ENCODE results near the gene PDS5A.
"Not testable (repeated sequence)": the region's sequence is repeated elsewhere in the genome, so short reads cannot be mapped to it uniquely, and the experiment has no call there.

The PDS5A gene, protein sequence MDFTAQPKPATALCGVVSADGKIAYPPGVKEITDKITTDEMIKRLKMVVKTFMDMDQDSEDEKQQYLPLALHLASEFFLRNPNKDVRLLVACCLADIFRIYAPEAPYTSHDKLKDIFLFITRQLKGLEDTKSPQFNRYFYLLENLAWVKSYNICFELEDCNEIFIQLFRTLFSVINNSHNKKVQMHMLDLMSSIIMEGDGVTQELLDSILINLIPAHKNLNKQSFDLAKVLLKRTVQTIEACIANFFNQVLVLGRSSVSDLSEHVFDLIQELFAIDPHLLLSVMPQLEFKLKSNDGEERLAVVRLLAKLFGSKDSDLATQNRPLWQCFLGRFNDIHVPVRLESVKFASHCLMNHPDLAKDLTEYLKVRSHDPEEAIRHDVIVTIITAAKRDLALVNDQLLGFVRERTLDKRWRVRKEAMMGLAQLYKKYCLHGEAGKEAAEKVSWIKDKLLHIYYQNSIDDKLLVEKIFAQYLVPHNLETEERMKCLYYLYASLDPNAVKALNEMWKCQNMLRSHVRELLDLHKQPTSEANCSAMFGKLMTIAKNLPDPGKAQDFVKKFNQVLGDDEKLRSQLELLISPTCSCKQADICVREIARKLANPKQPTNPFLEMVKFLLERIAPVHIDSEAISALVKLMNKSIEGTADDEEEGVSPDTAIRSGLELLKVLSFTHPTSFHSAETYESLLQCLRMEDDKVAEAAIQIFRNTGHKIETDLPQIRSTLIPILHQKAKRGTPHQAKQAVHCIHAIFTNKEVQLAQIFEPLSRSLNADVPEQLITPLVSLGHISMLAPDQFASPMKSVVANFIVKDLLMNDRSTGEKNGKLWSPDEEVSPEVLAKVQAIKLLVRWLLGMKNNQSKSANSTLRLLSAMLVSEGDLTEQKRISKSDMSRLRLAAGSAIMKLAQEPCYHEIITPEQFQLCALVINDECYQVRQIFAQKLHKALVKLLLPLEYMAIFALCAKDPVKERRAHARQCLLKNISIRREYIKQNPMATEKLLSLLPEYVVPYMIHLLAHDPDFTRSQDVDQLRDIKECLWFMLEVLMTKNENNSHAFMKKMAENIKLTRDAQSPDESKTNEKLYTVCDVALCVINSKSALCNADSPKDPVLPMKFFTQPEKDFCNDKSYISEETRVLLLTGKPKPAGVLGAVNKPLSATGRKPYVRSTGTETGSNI (N-terminal part only)

DNA sequence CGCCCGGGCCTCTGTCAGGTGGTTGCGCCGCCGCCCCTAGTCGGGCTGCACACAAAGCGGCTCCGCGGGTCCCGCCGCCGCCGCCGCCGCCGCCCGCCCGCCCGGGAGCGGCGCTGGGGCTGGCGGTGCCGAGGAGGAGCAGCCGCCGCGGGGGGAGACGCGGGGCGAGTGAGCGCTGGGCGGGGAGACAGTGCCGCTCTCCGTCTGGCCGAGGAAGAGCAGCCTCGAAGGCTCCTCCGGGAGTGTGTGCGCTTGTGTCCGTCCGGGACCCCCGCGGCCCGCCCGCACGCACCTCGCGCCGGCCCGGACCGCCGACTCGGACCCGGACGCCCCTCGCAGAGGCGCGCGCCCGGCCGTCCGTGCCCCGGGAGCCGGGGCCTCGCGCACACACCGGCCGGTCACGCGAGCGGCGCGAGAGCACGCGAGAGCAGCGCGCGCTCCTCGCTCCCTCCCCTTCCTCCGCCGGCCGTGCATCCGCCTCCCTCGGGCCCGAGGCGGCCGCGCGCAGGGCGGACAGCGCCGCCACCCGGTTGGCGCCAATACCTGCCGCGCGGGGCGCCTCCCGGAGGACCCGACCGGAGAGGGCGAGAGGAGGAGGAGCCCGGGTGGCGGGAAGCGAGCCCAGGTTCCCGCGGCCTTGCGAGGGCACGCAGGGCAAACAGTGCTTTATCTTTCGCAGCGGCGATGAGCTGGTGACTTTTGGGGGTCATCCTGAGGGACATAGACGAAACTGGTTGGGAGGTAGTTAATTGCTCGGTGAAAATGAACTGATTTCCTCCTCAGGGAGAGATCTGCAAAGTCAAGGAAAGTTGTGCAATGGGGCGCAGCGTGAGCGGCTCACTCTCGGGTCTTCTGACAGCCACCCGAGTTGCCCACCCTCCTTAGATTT, at the start of gene PDS5A:
TSS of gene PDS5A (minus strand) at position 423 of the 889 bp plus-strand sequence. CDS start 1,334 bp downstream, outside the sequence.
- H3K9ac ChIP-seq, result peak within 1 kb of the TSS; percentile 99
- 0 out of 2 replicates have a peak, but pooled peaks have one; percentile 58 for TF ChIP-seq Cebpa-rat (IDR thresholded peaks at IDR 0.05)
- H3K4me1 ChIP-seq, result peaks cover 31% of the 10 kb centered on the region
- peak within 1 kb of the TSS; percentile 85 for H3K4me2 ChIP-seq
- peaks cover 28% of the 10 kb centered on the region for H3K36me3 ChIP-seq
- peak within 1 kb of the TSS; percentile 99 for H3K4me3 ChIP-seq
- H3K27me3 ChIP-seq, result no peaks in the 10 kb centered on the region
- H3K27ac ChIP-seq, result peak within 1 kb of the TSS; percentile 98
- no peaks in the 10 kb centered on the region for H3K9me3 ChIP-seq
- peaks cover 43% of the 10 kb centered on the region for H4K20me1 ChIP-seq

DNA sequence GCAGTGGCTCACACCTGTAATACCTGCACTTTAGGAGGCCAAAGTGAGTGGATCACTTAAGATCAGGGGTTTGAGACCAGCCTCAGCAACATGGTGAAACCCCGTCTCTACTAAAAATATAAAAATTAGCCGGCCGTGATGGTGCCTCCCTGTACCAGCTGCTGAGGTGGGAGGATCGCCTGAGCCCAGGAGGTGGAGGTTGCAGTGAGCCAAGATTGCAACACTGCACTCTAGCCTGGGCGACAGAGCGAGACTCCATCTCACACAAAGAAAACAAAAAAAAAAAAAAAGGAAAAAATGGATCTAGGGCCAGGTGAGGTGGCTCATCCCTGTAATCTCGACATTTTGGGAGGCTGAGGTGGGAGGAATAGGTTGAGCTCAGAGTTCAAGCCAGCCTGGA, 46.3 kb upstream of the PDS5A start:
- not testable (repeated sequence) for H3K27ac ChIP-seq, H3K9ac ChIP-seq, H3K9me3 ChIP-seq, H3K4me1 ChIP-seq, H4K20me1 ChIP-seq, H3K4me2 ChIP-seq, H3K36me3 ChIP-seq, H3K27me3 ChIP-seq, H3K4me3 ChIP-seq

DNA sequence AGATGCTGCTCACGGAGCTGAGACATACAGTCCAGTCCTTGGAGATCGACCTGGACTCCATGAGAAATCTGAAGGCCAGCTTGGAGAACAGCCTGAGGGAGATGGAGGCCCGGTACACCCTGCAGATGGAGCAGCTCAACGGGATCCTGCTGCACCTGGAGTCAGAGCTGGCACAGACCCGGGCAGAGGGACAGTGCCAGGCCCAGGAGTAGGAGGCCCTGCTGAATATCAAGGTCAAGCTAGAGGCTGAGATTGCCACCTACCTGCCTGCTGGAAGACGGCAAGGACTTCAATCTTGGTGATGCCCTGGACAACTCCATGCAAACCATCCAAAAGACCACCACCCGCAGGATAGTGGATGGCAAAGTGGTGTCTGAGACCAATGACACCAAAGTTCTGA, 43.4 kb upstream of the PDS5A start:
- H3K4me2 ChIP-seq, H3K9ac ChIP-seq, H3K27me3 ChIP-seq, H3K27ac ChIP-seq, H3K9me3 ChIP-seq, H3K4me1 ChIP-seq, H4K20me1 ChIP-seq, H3K36me3 ChIP-seq, H3K4me3 ChIP-seq: not testable (repeated sequence)

DNA sequence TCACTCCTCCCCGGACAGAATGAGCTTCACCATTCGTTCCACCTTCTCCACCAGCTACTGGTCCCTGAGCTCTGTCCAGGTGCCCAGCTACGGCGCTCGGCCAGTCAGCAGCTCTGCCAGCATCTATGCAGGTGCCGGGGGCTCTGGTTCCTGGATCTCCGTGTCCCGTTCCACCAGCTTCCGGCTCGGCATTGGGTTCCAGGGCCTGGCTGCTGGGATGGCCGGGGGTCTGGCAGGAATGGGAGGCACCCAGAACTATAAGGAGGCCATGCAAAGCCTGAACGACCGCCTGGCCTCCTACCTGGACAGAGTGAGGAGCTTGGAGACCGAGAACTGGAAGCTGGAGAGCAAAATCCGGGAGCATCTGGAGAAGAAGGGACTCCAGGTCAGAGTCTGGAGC, 42.5 kb upstream of the PDS5A start:
- TF ChIP-seq Cebpa-rat (IDR thresholded peaks at IDR 0.05), result no peak

DNA sequence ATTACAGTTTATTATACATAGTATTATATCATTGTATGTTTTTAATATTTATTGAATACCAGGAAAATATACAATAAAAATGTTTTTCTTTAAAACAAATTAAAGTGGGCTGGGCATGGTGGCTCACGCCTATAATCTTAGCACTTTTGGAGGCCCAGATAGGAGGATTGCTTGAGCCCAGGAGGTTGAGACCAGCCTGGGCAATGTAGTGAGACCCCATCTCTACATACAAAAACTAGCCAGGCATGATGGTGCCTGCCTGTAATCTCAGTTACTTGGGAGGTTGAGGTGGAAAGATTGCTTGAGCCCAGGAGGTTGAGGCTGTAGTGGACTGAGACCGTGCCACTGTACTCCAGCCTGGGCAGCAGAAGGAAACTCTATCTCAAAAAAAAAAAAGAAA, 38.3 kb upstream of the PDS5A start:
- Histone ChIP-seq H3K27me3 (no peaks in the 10 kb centered on the region), H4K20me1 (no peaks in the 10 kb centered on the region), H3K4me1 (no peaks in the 10 kb centered on the region), H3K9ac (no peak overlapping the region), H3K27ac (no peak overlapping the region), H3K4me3 (no peak overlapping the region), H3K36me3 (no peaks in the 10 kb centered on the region), H3K9me3 (no peaks in the 10 kb centered on the region), H3K4me2 (no peak overlapping the region)
- TF ChIP-seq Cebpa-rat (IDR thresholded peaks at IDR 0.05), result no peak

More for the DNA sequence above, 42.5 kb upstream of the PDS5A start:
- Histone ChIP-seq H3K27me3 (no peaks in the 10 kb centered on the region), H3K9me3 (no peaks in the 10 kb centered on the region), H3K4me3 (no peak overlapping the region), H3K4me1 (no peaks in the 10 kb centered on the region), H3K27ac (no peak overlapping the region), H3K9ac (no peak overlapping the region), H3K4me2 (no peak overlapping the region), H3K36me3 (no peaks in the 10 kb centered on the region), H4K20me1 (no peaks in the 10 kb centered on the region)

DNA sequence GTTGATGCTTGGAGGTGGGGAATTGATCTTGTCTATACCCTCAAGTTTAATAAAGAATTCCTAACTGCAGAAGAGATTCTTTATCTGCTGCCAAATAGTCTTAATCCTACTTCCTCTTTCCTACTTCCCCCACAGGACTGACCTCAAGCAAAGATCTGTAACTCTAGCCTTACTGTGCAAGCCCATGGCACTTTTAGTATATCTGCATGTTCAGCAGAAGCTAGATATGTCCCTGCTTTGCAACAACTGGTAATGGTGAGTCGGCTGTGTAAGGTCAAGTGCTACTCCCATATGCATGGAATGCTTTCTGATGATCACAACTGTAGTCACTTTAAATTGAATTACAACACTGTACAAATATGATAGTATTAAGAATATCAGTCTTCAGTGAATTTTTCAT, 26.3 kb upstream of the PDS5A start:
- H3K9me3 ChIP-seq, result peaks cover 5% of the 10 kb centered on the region; the same call in 1 of the 2 replicates
- no peaks in the 10 kb centered on the region for H4K20me1 ChIP-seq
- no peak for TF ChIP-seq Cebpa-rat (IDR thresholded peaks at IDR 0.05)
- H3K27me3 ChIP-seq, result no peaks in the 10 kb centered on the region
- no peaks in the 10 kb centered on the region for H3K4me1 ChIP-seq
- no peak overlapping the region for H3K4me3 ChIP-seq
- H3K27ac ChIP-seq, result no peak overlapping the region
- no peak overlapping the region for H3K9ac ChIP-seq
- H3K36me3 ChIP-seq, result no peaks in the 10 kb centered on the region
- no peak overlapping the region for H3K4me2 ChIP-seq

DNA sequence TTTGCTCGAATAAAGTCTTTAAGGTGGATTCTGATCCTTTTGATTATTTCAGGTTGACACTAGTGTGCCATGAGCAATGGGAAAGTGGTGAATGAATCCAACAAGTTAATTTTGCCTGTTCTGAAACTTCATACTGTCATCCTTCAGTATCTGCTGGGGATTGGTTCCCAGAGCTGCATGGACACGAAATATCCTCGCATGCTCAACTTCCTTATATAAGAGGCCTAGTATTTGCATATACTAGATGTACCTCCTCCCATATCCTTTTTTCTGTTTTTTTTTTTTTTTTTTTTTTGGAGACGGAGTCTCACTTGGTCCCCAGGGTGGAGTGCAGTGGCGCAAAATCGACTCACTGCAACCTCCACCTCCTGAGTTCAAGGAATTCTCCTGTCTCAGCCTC, 23.0 kb upstream of the PDS5A start:
- H3K9me3 ChIP-seq, result no peaks in the 10 kb centered on the region
- no peak for TF ChIP-seq Cebpa-rat (IDR thresholded peaks at IDR 0.05)
- no peaks in the 10 kb centered on the region for H3K4me1 ChIP-seq

DNA sequence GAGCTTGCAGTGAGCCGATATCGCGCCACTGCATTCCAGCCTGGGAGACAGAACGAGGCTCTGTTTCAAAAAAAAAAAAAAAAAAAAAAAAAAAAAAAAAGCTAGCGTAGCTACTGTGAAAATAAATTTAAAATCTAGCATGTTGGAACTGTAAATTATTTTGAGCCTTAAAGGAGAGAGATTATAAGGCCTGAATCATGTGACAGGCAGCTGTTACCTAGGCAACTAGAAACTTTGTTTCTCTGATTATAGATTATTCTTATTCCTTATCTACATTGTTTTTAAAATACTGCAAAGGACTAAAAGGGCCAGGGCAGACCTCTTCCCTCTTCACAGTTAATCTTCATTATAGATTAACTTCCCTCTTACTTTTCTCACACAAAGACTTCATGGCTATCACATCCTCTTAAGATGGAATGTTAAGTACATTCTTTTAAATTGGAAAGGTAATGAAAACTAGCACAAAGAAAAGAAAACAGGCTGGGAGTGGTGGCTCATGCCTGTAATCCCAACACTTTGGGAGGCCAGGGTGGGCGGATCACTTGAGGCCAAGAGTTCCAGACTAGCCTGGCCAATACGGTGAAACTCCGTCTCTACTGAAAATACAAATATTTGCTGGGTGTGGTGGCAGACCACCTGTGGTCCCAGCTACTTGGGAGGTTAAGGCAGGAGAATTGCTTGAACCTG, 21.1 kb upstream of the PDS5A start:
- H3K4me1 ChIP-seq, result no peaks in the 10 kb centered on the region
- H3K4me3 ChIP-seq, result no peak overlapping the region
- no peak overlapping the region for H3K27ac ChIP-seq
- H4K20me1 ChIP-seq, result no peaks in the 10 kb centered on the region
- no peak overlapping the region for H3K4me2 ChIP-seq
- H3K9ac ChIP-seq, result no peak overlapping the region
- no peaks in the 10 kb centered on the region for H3K36me3 ChIP-seq
- H3K9me3 ChIP-seq, result no peaks in the 10 kb centered on the region
- no peak for TF ChIP-seq Cebpa-rat (IDR thresholded peaks at IDR 0.05)
- no peaks in the 10 kb centered on the region for H3K27me3 ChIP-seq

More for the DNA sequence above, 23.0 kb upstream of the PDS5A start:
- Histone ChIP-seq H3K27me3 (no peaks in the 10 kb centered on the region), H4K20me1 (no peaks in the 10 kb centered on the region), H3K36me3 (no peaks in the 10 kb centered on the region), H3K4me3 (no peak overlapping the region), H3K27ac (no peak overlapping the region), H3K4me2 (no peak overlapping the region), H3K9ac (no peak overlapping the region)

All from BLaER1 (cell line).